Left colon (tissue), 2 donors: ENCODE data around the gene ARMC2. TPM values are rescaled to one million over a fixed set of nuclear protein-coding genes. Genes with fewer than 3 reads are reported as not detected.

Source experiments
- ATAC-seq: fragments of 200-7000 bp; cut with Tn5 transposase; one replicate; pipeline ENCODE4 v1.9.1; 2020; ENCODE audit warnings: mild to moderate bottlenecking, moderate library complexity
- DNase-seq, 2 donors: peaks; one replicate each; pipeline ENCODE4 v3.0.0-alpha.2; 2020
- intact Hi-C, 2 donors: fragments of 100-400 bp; cut with DNase I in 1 of 2; cut with micrococcal nuclease in 1 of 2; formaldehyde crosslinking; loops; one replicate each; pipeline versions ENCODE4 v1.11.2 to v1.14.0; 2022; cut with DNase I, micrococcal nuclease
- total RNA-seq, 2 donors: library from RNA; stranded (reverse); fragmentation: NEBNext Ultra II Directional; extraction: Animal tissue kit (Norgen Biotek cat#: 25700); gene quantifications; one replicate each; pipeline ENCODE4 v1.2.1, GENCODE V29; 2021
- donor health status: DM: no; HTN: no; CAD: no.
- donor health status: DM: yes; HTN: yes; CAD: no.

Gene ARMC2
- total RNA-seq, 2 donors from 2014 or later, result 3.4 to 3.8 TPM

DNA sequence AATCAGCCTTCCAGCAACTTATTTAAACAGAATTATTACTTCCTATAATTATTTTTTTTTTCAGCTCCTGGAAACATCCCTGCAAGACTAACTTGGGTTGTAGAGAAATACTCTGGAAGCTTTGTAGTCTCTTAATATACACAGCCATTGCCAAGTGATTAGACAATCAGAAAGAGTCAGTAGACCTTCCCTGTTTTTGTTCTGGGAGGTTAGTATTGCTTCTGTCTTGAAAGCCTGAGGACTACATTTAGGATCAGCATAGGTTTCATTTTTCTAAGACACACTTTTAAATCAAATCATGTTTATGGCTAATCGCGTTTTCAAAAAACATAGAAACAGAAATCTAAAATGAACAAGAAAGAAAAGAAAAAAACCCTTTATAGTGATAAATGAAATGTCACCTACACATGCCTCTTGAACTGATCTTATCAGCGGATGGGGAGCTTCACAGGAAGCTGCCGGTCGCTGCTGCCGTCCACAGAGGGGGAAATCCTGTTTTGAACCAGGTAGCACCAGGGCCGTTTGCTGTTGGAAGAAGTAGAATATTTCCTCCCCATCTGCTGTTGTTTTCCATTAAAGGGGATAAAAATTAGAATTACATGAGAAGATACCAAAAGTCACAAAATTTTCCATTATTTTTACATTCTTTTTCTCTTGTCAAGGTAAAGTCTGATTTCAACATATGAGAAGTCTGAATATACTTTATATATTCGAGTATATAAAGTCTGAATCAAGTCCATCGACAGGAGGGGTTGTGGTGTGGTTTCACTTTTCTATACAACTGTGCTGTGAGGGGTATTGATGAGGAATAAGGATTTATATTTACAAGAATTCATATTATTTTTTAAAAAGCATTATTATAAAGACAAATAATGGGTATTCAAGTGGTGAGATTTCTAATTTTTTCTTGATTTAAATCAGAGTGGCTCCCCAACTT is 94.6 kb downstream of the ARMC2 start:
- no peak for DNase-seq
- intact Hi-C loops, result loop anchor here in 1 of 2 donors (10.0 kb wide), 1 partner anchor 62 kb away; no protein-coding TSS in a partner anchor
- ATAC-seq, result no peak

DNA sequence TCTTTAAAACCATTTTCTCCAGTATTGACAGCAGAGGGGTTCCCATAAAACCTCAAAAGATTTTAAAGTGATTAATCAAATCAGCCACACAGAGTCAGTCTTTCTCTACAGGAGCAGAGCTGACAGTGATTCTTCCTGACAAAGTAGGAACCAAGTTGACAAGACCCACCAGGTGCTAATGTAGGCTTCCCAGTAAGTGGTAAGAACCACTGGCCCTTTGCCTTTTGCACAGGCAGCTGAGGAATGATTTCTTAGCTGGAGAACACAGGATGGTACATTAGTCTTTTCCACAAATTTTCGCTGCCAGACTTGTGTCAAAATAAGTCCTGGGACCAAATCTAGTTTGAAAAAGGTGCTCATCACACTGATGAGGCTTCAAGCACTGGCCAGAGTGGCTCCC is 95.8 kb downstream of the ARMC2 start:
- no peak for ATAC-seq
- intact Hi-C loops, result loop anchor here in 1 of 2 donors (10.0 kb wide), 1 partner anchor 61 kb away; no protein-coding TSS in a partner anchor

GRCh38 chr6:108944707-108945680 is 96.8 kb downstream of the ARMC2 start:
- intact Hi-C loops, result loop anchor here in 1 of 2 donors (10.0 kb wide), 1 partner anchor 60 kb away; no protein-coding TSS in a partner anchor
- DNase-seq (no peak), ATAC-seq (peak; percentile 22)

More for the DNA sequence above, 95.8 kb downstream of the ARMC2 start:
- DNase-seq, result no peak

DNA sequence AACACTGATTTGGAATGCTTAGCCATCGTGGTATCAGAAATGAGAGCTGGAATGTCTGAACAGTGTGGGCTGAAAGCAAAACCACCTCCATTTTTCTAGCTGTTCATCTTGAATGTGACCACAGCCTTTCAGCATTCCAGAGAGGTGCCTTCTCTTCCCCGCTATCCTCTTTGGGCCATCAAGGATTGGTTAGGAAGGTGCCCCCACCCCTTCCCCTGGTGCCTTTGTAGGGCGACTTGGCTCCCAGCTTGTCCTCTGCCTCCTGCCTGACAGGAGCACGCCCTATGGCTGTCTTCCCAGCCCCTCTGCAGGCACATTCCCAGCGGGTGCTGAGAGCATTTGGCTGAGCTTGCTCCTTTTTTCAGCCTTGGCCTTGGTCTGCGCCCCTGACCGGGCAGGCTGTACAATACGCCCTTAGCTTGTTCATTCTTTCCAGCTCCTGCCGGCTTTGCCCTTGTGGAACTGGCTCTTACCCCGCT is 97.5 kb downstream of the ARMC2 start:
- intact Hi-C loops, result loop anchor here in 1 of 2 donors (10.0 kb wide), 1 partner anchor 59 kb away; no protein-coding TSS in a partner anchor
- DNase-seq (peak in 1 of 2 donors; percentile 55), ATAC-seq (no peak)

DNA sequence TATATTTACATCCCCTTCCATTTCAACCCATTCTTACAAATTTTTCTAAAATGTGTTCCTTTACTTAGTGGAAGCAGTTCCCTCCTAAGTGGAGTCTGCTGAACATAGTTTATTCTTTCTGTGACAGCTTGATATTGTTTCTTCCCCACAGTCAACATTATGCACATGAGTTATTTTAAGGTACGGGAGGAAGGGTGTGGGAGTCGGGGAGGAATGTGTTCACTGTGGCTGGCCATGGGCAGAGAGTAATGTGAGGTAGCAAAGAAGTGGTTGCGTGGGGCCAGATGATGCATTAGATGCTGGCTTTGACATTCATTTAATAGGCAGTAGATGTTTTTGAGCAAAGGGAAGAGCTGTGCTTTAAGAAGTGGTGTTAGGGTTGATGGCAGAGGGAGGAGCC is 98.5 kb downstream of the ARMC2 start:
- no peak for ATAC-seq
- intact Hi-C loops, result loop anchor here in 1 of 2 donors (10.0 kb wide), 1 partner anchor 58 kb away; no protein-coding TSS in a partner anchor

GRCh38 chr6:108947114-108947854 is 99.1 kb downstream of the ARMC2 start:
- DNase-seq (no peak), ATAC-seq (peak; percentile 16)
- intact Hi-C loops, result loop anchor here in 1 of 2 donors (10.0 kb wide), 1 partner anchor 58 kb away; no protein-coding TSS in a partner anchor

More for the DNA sequence above, 98.5 kb downstream of the ARMC2 start:
- no peak for DNase-seq

GRCh38 chr6:108948181-108948661 is 100.0 kb downstream of the ARMC2 start:
- peak; percentile 37 to 41 for DNase-seq
- ATAC-seq, result peak; percentile 44

GRCh38 chr6:108951351-108951953 is 103.2 kb downstream of the ARMC2 start:
- DNase-seq, result peak; percentile 51 to 57
- peak; percentile 88 for ATAC-seq
- intact Hi-C loops, result no loop called here

More at GRCh38 chr6:108948181-108948661, 100.0 kb downstream of the ARMC2 start:
- intact Hi-C loops, result loop anchor here in 1 of 2 donors (10.0 kb wide), 1 partner anchor 57 kb away; no protein-coding TSS in a partner anchor

DNA sequence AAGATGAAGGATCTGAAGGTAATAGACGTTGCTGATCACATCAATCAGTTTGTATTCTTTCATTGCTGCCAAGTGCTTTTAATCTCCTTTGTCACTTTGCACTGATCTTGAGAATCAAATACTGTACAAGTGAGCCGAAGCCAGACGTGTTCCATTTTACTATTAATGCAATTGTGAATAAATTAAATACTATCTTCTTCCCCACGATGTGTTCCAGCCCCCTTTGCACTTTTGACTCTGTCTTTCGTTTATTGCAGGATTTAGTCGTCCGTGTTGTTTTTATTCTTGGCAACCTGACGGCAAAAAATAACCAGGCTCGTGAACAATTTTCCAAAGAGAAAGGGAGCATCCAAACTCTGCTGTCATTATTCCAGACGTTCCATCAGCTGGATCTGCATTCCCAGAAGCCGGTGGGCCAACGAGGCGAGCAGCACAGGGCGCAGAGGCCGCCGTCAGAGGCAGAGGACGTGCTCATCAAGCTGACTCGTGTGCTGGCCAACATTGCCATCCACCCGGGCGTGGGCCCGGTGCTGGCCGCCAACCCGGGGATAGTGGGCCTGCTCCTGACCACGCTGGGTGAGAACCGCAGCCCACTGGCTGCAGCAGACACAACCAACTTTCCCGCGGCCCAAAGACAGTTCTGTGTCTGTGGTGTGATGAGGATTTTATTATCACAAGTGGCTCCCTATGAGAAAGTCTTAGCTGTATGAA is 104.7 kb downstream of the ARMC2 start:
- no peak for DNase-seq
- intact Hi-C loops, result no loop called here
- no peak for ATAC-seq

- DNase-seq, result no peak
- ATAC-seq, result no peak
- intact Hi-C loops, result no loop called here
Observed at GRCh38 chr6:108953681-108954080, 105.5 kb downstream of the ARMC2 start.

DNA sequence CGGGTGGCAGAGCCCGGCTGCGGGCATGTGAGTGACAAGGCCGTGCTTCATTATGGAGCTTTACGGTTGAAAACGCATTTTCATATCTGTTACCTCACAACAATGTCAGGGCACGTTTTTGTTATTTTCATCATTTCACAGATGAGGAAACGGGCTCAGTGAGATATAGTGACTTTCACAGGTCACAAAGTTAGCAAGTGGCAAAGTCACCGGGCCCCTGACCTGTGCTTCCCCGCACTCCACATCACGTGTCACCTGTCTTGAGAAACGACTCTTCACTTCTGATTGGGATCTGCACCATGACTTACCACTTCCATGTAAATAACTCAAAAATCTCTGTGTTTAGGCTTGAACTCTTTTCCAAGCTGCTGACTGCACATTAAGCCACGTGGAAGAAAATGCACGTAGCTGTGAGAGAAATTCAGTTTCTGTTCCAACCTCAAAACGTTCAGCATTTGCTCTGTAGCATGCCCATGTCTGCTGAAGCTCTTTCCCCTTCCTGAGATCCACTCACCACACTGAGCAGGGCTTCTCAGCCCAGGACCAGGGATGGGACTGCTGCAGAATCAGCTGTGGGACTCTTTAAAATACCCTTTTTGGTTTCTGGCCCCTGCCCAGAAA is 107.2 kb downstream of the ARMC2 start:
- intact Hi-C loops, result no loop called here
- no peak for ATAC-seq

GRCh38 chr6:108957221-108957620 is 109.0 kb downstream of the ARMC2 start:
- ATAC-seq, result no peak
- intact Hi-C loops, result no loop called here
- DNase-seq, result no peak

More for the DNA sequence above, 107.2 kb downstream of the ARMC2 start:
- no peak for DNase-seq

- no peak for DNase-seq
- intact Hi-C loops, result no loop called here
- no peak for ATAC-seq
Observed at GRCh38 chr6:108958900-108959770, 110.9 kb downstream of the ARMC2 start.

GRCh38 chr6:108959972-108960582 is 111.9 kb downstream of the ARMC2 start:
- intact Hi-C loops, result no loop called here
- ATAC-seq (no peak), DNase-seq (no peak)

DNA sequence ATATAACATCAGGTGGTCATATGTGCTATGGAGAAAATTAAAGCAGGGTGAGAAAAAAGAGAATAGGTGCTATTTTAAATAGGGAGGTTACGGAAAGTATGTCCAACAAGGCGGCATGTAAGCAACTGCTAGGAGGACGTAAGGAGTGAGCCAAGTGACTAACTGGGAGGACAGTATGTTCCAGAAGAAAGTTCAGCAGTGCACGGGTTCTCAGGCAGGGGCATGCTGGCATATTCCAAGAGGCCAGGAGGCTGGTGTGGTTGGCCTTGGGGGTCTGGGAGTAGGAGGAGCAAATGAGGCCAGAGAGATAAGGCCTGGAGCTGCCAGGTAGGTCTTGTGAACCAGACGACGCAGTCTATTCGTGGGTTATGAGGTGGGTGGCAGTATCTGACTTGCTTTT is 112.4 kb downstream of the ARMC2 start:
- no peak for ATAC-seq

More for the DNA sequence above, 112.4 kb downstream of the ARMC2 start:
- intact Hi-C loops, result no loop called here
- no peak for DNase-seq
